ENCODE data around the gene MCF2L.

Gene MCF2L

DNA sequence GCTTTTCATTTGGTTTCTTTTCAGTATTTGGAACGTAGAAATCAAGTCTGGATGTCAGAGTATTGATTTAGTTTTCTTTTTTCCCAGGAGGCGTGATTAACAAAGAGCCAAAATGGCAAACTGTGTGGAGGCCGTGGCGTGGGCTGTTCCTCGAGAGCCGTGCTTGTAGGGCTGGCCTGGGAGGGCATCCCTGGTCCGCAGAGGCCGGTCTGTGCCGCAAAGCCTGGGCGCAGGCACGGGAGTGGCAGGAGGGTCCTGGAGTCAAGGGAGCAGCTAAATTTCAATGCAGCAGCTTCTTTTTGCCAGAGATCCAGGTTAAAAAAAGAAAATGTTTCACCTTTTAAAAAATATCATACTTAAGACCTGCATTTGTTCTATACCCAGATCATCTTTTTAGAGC, 13.1 kb upstream of the MCF2L start:
- no peak for DNase-seq
- Mint-ChIP-seq H3K4me3 (no peak overlapping the region), H3K27me3 (peaks cover 8% of the 10 kb centered on the region), H3K9me3 (no peaks in the 10 kb centered on the region), H3K27ac (no peak overlapping the region), H3K36me3 (no peaks in the 10 kb centered on the region), H3K4me1 (no peaks in the 10 kb centered on the region)
- CTCF ChIA-PET = no interaction called here

- Mint-ChIP-seq H3K27ac (no peak overlapping the region), H3K36me3 (no peaks in the 10 kb centered on the region)
- CTCF ChIA-PET = interaction anchor here (2.1 kb wide), 1 partner anchor 14 kb away, joined by 6 read pairs; no protein-coding TSS in a partner anchor
These were observed 12.3 kb upstream of the MCF2L start for GRCh38 chr13:112956571-112957294.

GRCh38 chr13:112957295-112957677, 11.7 kb upstream of the MCF2L start:
- no peak for DNase-seq
- Mint-ChIP-seq H3K4me3 (no peak overlapping the region), H3K27ac (no peak overlapping the region), H3K36me3 (no peaks in the 10 kb centered on the region), H3K9me3 (no peaks in the 10 kb centered on the region), H3K27me3 (peaks cover 4% of the 10 kb centered on the region), H3K4me1 (no peaks in the 10 kb centered on the region)
- CTCF ChIA-PET = interaction anchor here (2.1 kb wide), 1 partner anchor 14 kb away, joined by 6 read pairs; no protein-coding TSS in a partner anchor

More at GRCh38 chr13:112956571-112957294, 12.3 kb upstream of the MCF2L start:
- no peaks in the 10 kb centered on the region for H3K4me1 Mint-ChIP-seq
- peaks cover 4% of the 10 kb centered on the region for H3K27me3 Mint-ChIP-seq
- no peaks in the 10 kb centered on the region for H3K9me3 Mint-ChIP-seq
- no peak for DNase-seq
- H3K4me3 Mint-ChIP-seq = no peak overlapping the region

- no peak for DNase-seq
- Mint-ChIP-seq H3K4me1 (no peaks in the 10 kb centered on the region), H3K27ac (no peak overlapping the region), H3K36me3 (no peaks in the 10 kb centered on the region), H3K27me3 (peaks cover 3% of the 10 kb centered on the region), H3K9me3 (no peaks in the 10 kb centered on the region), H3K4me3 (no peak overlapping the region)
- CTCF ChIA-PET = interaction anchor here (2.1 kb wide), 1 partner anchor 16 kb away, joined by 6 read pairs; no protein-coding TSS in a partner anchor
These were observed 10.7 kb upstream of the MCF2L start for GRCh38 chr13:112958127-112958989.

DNA sequence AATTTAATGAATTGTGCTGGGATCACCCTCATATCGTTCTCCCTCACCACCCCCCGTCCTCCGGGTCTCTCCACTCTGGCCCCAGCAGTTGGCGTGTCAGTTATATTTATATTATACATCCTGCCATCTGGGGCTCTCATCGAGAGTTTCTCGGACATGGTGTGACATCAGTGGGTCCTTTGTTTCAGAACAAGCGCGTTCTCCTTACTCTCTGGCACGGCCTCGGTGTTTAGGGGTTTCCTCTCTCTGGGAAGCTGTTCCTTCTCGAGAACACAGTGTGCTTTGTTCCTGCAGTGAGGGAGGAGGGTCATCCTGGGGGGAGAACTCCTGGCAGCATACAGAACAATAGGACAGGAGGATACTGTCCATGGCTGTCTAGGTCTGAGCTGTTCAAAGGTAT, 9.8 kb upstream of the MCF2L start:
- H3K36me3 Mint-ChIP-seq = no peaks in the 10 kb centered on the region
- no peaks in the 10 kb centered on the region for H3K9me3 Mint-ChIP-seq
- no peak for DNase-seq
- H3K27ac Mint-ChIP-seq = no peak overlapping the region
- H3K27me3 Mint-ChIP-seq = peaks cover 4% of the 10 kb centered on the region
- CTCF ChIA-PET = no interaction called here
- H3K4me1 Mint-ChIP-seq = no peaks in the 10 kb centered on the region
- no peak overlapping the region for H3K4me3 Mint-ChIP-seq

- Mint-ChIP-seq H3K36me3 (no peaks in the 10 kb centered on the region), H3K27me3 (peaks cover 4% of the 10 kb centered on the region), H3K4me1 (no peaks in the 10 kb centered on the region), H3K4me3 (no peak overlapping the region), H3K9me3 (no peaks in the 10 kb centered on the region), H3K27ac (no peak overlapping the region)
- DNase-seq = no peak
- CTCF ChIA-PET = no interaction called here
These were observed 9.1 kb upstream of the MCF2L start for GRCh38 chr13:112959701-112960542.

GRCh38 chr13:112960706-112961105, 8.3 kb upstream of the MCF2L start:
- Mint-ChIP-seq H3K4me1 (no peaks in the 10 kb centered on the region), H3K4me3 (no peak overlapping the region), H3K9me3 (no peaks in the 10 kb centered on the region), H3K27me3 (peaks cover 7% of the 10 kb centered on the region), H3K36me3 (no peaks in the 10 kb centered on the region), H3K27ac (no peak overlapping the region)
- DNase-seq = no peak
- CTCF ChIA-PET = no interaction called here

GRCh38 chr13:112961457-112962369, 7.3 kb upstream of the MCF2L start:
- Mint-ChIP-seq H3K4me1 (no peaks in the 10 kb centered on the region), H3K9me3 (no peaks in the 10 kb centered on the region), H3K27me3 (peaks cover 8% of the 10 kb centered on the region), H3K27ac (no peak overlapping the region), H3K36me3 (no peaks in the 10 kb centered on the region), H3K4me3 (no peak overlapping the region)
- CTCF ChIA-PET = no interaction called here
- DNase-seq = no peak

DNA sequence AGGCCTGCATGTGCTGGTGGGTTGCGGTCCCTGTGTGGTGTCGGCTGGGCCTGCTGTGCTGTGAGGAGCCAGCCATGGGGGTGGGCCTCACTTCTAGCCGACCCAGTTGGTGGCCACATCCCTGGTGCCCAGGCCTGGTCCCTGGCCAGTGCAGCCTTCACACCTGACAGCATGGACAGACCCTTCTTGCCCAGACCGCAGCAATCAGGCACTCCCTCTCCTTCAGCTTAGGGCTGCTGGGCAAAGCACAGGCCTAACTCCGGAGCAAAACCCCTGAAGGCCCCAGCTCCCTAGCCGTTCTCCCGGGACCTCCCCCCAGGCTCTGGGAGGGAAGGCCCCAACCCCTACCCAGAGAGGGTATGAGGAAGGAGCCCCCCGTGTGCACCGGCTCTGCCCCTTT, 6.6 kb upstream of the MCF2L start:
- Mint-ChIP-seq H3K9me3 (no peaks in the 10 kb centered on the region), H3K4me3 (no peak overlapping the region), H3K4me1 (no peaks in the 10 kb centered on the region), H3K27ac (no peak overlapping the region), H3K27me3 (peaks cover 8% of the 10 kb centered on the region), H3K36me3 (no peaks in the 10 kb centered on the region)
- CTCF ChIA-PET = no interaction called here
- DNase-seq = no peak

GRCh38 chr13:112962911-112963625, 5.9 kb upstream of the MCF2L start:
- no peaks in the 10 kb centered on the region for H3K9me3 Mint-ChIP-seq
- H3K36me3 Mint-ChIP-seq = no peaks in the 10 kb centered on the region
- H3K27me3 Mint-ChIP-seq = peaks cover 8% of the 10 kb centered on the region
- H3K27ac Mint-ChIP-seq = no peak overlapping the region
- H3K4me3 Mint-ChIP-seq = no peak overlapping the region
- H3K4me1 Mint-ChIP-seq = peaks cover under 1% of the 10 kb centered on the region
- no peak for DNase-seq
- CTCF ChIA-PET = no interaction called here

DNA sequence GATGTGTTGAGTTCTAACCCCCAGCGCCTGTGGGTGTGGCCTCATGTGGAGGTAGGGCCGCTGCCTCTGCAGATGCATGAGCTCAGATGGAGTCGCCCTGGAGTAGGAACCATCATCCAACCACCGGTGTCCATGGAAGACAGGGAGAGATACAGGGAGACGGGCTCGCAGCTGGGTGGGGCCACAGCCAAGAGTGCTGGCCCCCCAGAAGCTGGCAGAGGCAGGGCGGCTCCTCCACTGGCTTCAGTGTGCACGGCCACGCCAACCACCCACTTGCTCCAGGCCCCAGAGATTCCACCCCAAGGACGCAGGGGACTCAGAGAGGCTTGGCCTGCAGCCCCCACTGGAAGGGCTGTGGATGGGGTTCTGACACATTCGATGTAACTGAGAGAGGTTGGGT, 5.4 kb upstream of the MCF2L start:
- no peaks in the 10 kb centered on the region for H3K9me3 Mint-ChIP-seq
- H3K36me3 Mint-ChIP-seq = no peaks in the 10 kb centered on the region
- no peak for DNase-seq
- no peak overlapping the region for H3K27ac Mint-ChIP-seq
- peaks cover 3% of the 10 kb centered on the region for H3K4me1 Mint-ChIP-seq
- H3K4me3 Mint-ChIP-seq = no peak overlapping the region
- CTCF ChIA-PET = no interaction called here
- H3K27me3 Mint-ChIP-seq = peaks cover 8% of the 10 kb centered on the region

GRCh38 chr13:112964971-112965492, 4.0 kb upstream of the MCF2L start:
- Mint-ChIP-seq H3K9me3 (no peaks in the 10 kb centered on the region), H3K36me3 (no peaks in the 10 kb centered on the region), H3K27me3 (peaks cover 18% of the 10 kb centered on the region), H3K4me1 (peaks cover 12% of the 10 kb centered on the region), H3K27ac (no peak overlapping the region), H3K4me3 (no peak overlapping the region)
- CTCF ChIA-PET = no interaction called here
- no peak for DNase-seq

GRCh38 chr13:112965573-112966115, 3.4 kb upstream of the MCF2L start:
- peak overlapping the region; percentile 17 for H3K27ac Mint-ChIP-seq

More at GRCh38 chr13:112965573-112966115, 3.4 kb upstream of the MCF2L start:
- H3K4me1 Mint-ChIP-seq = peaks cover 18% of the 10 kb centered on the region
- H3K27me3 Mint-ChIP-seq = peaks cover 24% of the 10 kb centered on the region
- no peak for DNase-seq
- no peaks in the 10 kb centered on the region for H3K36me3 Mint-ChIP-seq
- CTCF ChIA-PET = no interaction called here
- no peaks in the 10 kb centered on the region for H3K9me3 Mint-ChIP-seq
- H3K4me3 Mint-ChIP-seq = no peak overlapping the region

All from activated naive CD4-positive, alpha-beta T cell treated with anti-CD3 and anti-CD28 coated beads, Interleukin-2, amount 10 ng/mL, durations not matched to agents 7 days and 5 days (primary cell).